Endothelial cell of umbilical vein (primary cell): ENCODE results near the gene LRRC7. TPM values are rescaled to one million over a fixed set of nuclear protein-coding genes. Genes with fewer than 3 reads are reported as not detected.

ENCODE experiments used
- BruUV-seq: library from RNA; stranded (reverse); fragments of 400-500 nt; replicated peaks from 2 replicates; lab custom pipeline; 2021; lab: Mats Ljungman, UMichigan
- CTCF ChIA-PET: fragments of 300-600, 350-600 bp; sonication (Branson Sonifier 250); formaldehyde crosslinking; loops from one replicate; lab custom pipeline; 2021; ENCODE audit warnings: antibody characterized with exemption, inconsistent platforms; lab: Charles Lee
- POLR2A ChIA-PET: fragments of 300-600, 350-600 bp; sonication (Branson Sonifier 250); formaldehyde crosslinking; loops from one replicate; lab custom pipeline; 2021; ENCODE audit warnings: antibody characterized with exemption, inconsistent platforms; lab: Charles Lee
- DNase-seq: peaks from one replicate; pipeline ENCODE4 v3.0.0-alpha.2; 2011; ENCODE audit warnings: low read depth, low spot score
- FAIRE-seq: peaks from 2 replicates; lab custom pipeline; 2011; peaks lifted over from hg19 to GRCh38; lab: Jason Lieb, UNC
- H2AFZ ChIP-seq: 2 replicates; pipeline ENCODE4 v1.6.0; 2012; ENCODE audit warnings: low read depth, low read length, control low read depth, inconsistent platforms
- H3K27ac ChIP-seq: 2 replicates; pipeline ENCODE4 v1.5.1; 2011; ENCODE audit warnings: low read depth, mild to moderate bottlenecking, control low read depth, low read length, moderate library complexity; ENCODE audit not compliant: insufficient read depth
- H3K27me3 ChIP-seq, 2 experiments: 2 replicates each; pipeline versions ENCODE4 v1.6.0 to v1.6.1; 2011; ENCODE audit warnings: low read length in 2 of 2, mixed read lengths in 1 of 2; ENCODE audit not compliant: control insufficient read depth in 2 of 2, insufficient read depth in 2 of 2
- H3K36me3 ChIP-seq, 2 experiments: 2 replicates in 1 of 2; 3 replicates in 1 of 2; pipeline ENCODE4 v1.5.1; 2011; ENCODE audit warnings: low read length in 2 of 2, mild to moderate bottlenecking in 1 of 2, moderate library complexity in 1 of 2; ENCODE audit not compliant: control insufficient read depth in 2 of 2, insufficient read depth in 2 of 2; ENCODE audit errors: extremely low read depth in 1 of 2
- H3K4me1 ChIP-seq: 3 replicates; pipeline ENCODE4 v1.5.1; 2011; ENCODE audit warnings: mild to moderate bottlenecking, low read length; ENCODE audit not compliant: control insufficient read depth, insufficient read depth; ENCODE audit errors: extremely low read depth
- H3K4me2 ChIP-seq: 2 replicates; pipeline ENCODE4 v1.6.1; 2011; ENCODE audit warnings: low read length, control low read depth, mixed read lengths; ENCODE audit not compliant: insufficient read depth
- H3K4me3 ChIP-seq, 3 experiments: fragments of 200-600 bp in 1 of 3; sonication (generic), shearing (Covaris generic) in 1 of 3; replicated peaks in 1 of 3; 2 replicates each; pipeline ENCODE4 v1.5.1; 2011 to 2016; ENCODE audit warnings: control low read depth in 3 of 3, low read length in 3 of 3, mild to moderate bottlenecking in 2 of 3, inconsistent platforms in 1 of 3, low read depth in 1 of 3, moderate library complexity in 1 of 3; ENCODE audit not compliant: insufficient read depth in 1 of 3
- H3K79me2 ChIP-seq: 2 replicates; pipeline ENCODE4 v1.6.0; 2012; ENCODE audit warnings: low read length, inconsistent platforms; ENCODE audit not compliant: control insufficient read depth, insufficient read depth
- H3K9ac ChIP-seq: replicated peaks from 2 replicates; pipeline ENCODE3; 2011; ENCODE audit warnings: low read length, control low read depth; ENCODE audit not compliant: insufficient read depth; ENCODE audit errors: extremely low read depth
- H3K9me1 ChIP-seq: replicated peaks from 3 replicates; pipeline ENCODE4 v1.6.0; 2011; ENCODE audit warnings: mild to moderate bottlenecking, low read length; ENCODE audit not compliant: control insufficient read depth, insufficient read depth; ENCODE audit errors: extremely low read depth
- H3K9me3 ChIP-seq: replicated peaks from 2 replicates; pipeline ENCODE4 v1.5.1; 2012; ENCODE audit warnings: low read length, inconsistent platforms; ENCODE audit not compliant: control insufficient read depth, insufficient read depth
- H4K20me1 ChIP-seq: replicated peaks from 2 replicates; pipeline ENCODE3; 2011; ENCODE audit warnings: mild to moderate bottlenecking, low read length; ENCODE audit not compliant: control insufficient read depth, insufficient read depth; ENCODE audit errors: extremely low read depth
- EZH2 ChIP-seq: IDR thresholded peaks from 2 replicates; pipeline ENCODE4 v1.6.1; 2012; ENCODE audit warnings: borderline replicate concordance, low read depth, mild to moderate bottlenecking, moderate library complexity, low read length, inconsistent platforms; ENCODE audit not compliant: severe bottlenecking
- FOS ChIP-seq: IDR thresholded peaks from 2 replicates; pipeline ENCODE4 v1.6.1; 2011; ENCODE audit warnings: mild to moderate bottlenecking, low read length, moderate library complexity, borderline replicate concordance; ENCODE audit not compliant: insufficient read depth
- GATA2 ChIP-seq: IDR thresholded peaks from 2 replicates; pipeline ENCODE4 v1.7.0; 2011; ENCODE audit warnings: low read depth, mild to moderate bottlenecking, moderate library complexity, mixed read lengths, low read length; ENCODE audit not compliant: insufficient read length, insufficient read depth
- JUN ChIP-seq: IDR thresholded peaks from 2 replicates; pipeline ENCODE4 v1.6.1; 2011; ENCODE audit warnings: borderline replicate concordance, low read depth; ENCODE audit not compliant: insufficient read length, insufficient read depth
- MYC ChIP-seq: IDR thresholded peaks from one replicate; pipeline ENCODE4 v1.6.1; 2011; ENCODE audit warnings: mild to moderate bottlenecking, low read depth, low read length
- POLR2A ChIP-seq: IDR thresholded peaks from 2 replicates; pipeline ENCODE4 v1.6.1; 2012; ENCODE audit warnings: low read depth, mild to moderate bottlenecking, control low read depth, low read length
- POLR2AphosphoS5 ChIP-seq: IDR thresholded peaks from 2 replicates; pipeline ENCODE4 v1.6.1; 2012; ENCODE audit warnings: low read depth, mild to moderate bottlenecking, control low read depth, low read length, moderate library complexity; ENCODE audit not compliant: insufficient read depth
- dilution Hi-C: fragments of 300-500 bp; cut with MboI; formaldehyde crosslinking; loops from one replicate; pipeline ENCODE4 v1.15.0; 2019; ENCODE audit warnings: low sequenced_read_pairs; ENCODE audit not compliant: extremely low pct_ligation_motif_present
- intact Hi-C: fragments of 100-400 bp; cut with micrococcal nuclease; formaldehyde crosslinking; loops from one replicate; pipeline ENCODE4 v1.10.0; 2022
- polyA plus RNA-seq, 4 experiments: library from polyadenylated mRNA; depleted of rRNA in 3 of 4; stranded (reverse) in 3 of 4; unstranded in 1 of 4; fragments of >200 nt; gene quantifications; 2 replicates each; pipeline versions ENCODE4 v1.2.1 to v1.2.3, GENCODE V29; 2011 to 2012; ENCODE audit warnings: missing spikeins in 1 of 4
- total RNA-seq: library from RNA; stranded (reverse); gene quantifications from 2 replicates; pipeline ENCODE4 v1.2.3, GENCODE V29; 2021
- TF ChIP-seq, protein P1 (sequence below): IDR thresholded peaks from 2 replicates; pipeline ENCODE4 v1.6.1; 2011; ENCODE audit not compliant: insufficient read depth, insufficient read length
- TF ChIP-seq, protein P2 (sequence below), 2 donors: IDR thresholded peaks; 1 replicate in 1 of 2; 2 replicates in 1 of 2; pipeline ENCODE4 v1.5.1; 2011; ENCODE audit warnings: low read length in 2 of 2, mild to moderate bottlenecking in 2 of 2, moderate library complexity in 2 of 2, control low read depth in 1 of 2, inconsistent platforms in 1 of 2, low read depth in 1 of 2; ENCODE audit not compliant: insufficient read depth in 1 of 2; ENCODE audit errors: extremely low read depth in 1 of 2

Gene LRRC7
- total and polyA plus RNA-seq, 2 donors (not counting 3 experiments of a cell fraction or from before 2014, with no cell fraction given), result 0.11 to 0.58 TPM

GRCh38 chr1:69569576-69570328, 2.0 kb downstream of the LRRC7 start:
- ChIA-PET POLR2A (no interaction called here), CTCF (interaction anchor here (0.7 to 1.4 kb wide), 3 partner anchors 16 to 462 kb away, joined by 3 to 4 read pairs (median 4); no protein-coding TSS in a partner anchor)
- Histone ChIP-seq H3K27me3 (peaks cover 23 to 24% of the 10 kb centered on the region in 2 experiments), H4K20me1 (no peaks in the 10 kb centered on the region), H3K9me3 (no peaks in the 10 kb centered on the region), H3K36me3 (no peaks in the 10 kb centered on the region), H3K9me1 (no peaks in the 10 kb centered on the region), H3K4me3 (peak overlapping the region in 2 of 3 experiments; percentile 0 to 4), H3K4me2 (peak overlapping the region; percentile 94), H3K9ac (no peak overlapping the region), H3K27ac (no peak overlapping the region), H3K4me1 (peaks cover 14% of the 10 kb centered on the region), H3K79me2 (no peaks in the 10 kb centered on the region), H2AFZ (peak overlapping the region; percentile 18)
- TF ChIP-seq EZH2 (peak; percentile 25), FOS (no peak)
- TF ChIP-seq, protein P1, sequence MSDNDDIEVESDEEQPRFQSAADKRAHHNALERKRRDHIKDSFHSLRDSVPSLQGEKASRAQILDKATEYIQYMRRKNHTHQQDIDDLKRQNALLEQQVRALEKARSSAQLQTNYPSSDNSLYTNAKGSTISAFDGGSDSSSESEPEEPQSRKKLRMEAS, result no peak
- BruUV-seq, result no TSS peak
- dilution Hi-C loops, result no loop called here
- intact Hi-C loops, result loop anchor here (10.0 kb wide), 2 partner anchors 635 to 1075 kb away; partner anchors contain the start of genes DEPDC1 and LRRC40
- peak; percentile 5 for DNase-seq
- FAIRE-seq, result no peak

DNA sequence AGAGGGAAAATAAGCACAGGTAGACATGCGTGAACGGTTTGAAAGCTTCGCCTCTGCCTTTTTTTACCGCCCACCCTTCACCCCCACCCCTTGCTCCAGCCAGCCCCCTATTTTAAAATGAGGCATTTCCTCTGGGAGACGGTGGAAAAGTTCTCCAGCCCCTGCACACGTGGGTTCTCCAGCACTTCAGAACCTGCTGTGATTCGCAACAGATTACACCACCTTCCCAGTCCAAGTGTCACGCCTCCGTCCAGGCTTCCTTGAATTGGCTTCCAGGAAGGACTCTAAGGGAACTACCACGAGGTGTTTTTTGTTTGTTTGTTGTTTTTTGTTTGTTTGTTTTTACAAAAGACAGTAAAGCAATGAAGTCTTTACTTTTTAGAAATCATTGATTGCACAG, 2.6 kb downstream of the LRRC7 start:
- H3K4me3 ChIP-seq, result no peak overlapping the region
- POLR2A ChIA-PET, result no interaction called here
- H4K20me1 ChIP-seq, result no peaks in the 10 kb centered on the region
- H3K4me2 ChIP-seq, result no peak overlapping the region
- no peaks in the 10 kb centered on the region for H3K79me2 ChIP-seq
- no TSS peak for BruUV-seq
- DNase-seq, result no peak
- TF ChIP-seq FOS (no peak), EZH2 (no peak), GATA2 (no peak), POLR2AphosphoS5 (no peak), POLR2A (no peak), MYC (no peak), JUN (no peak)
- TF ChIP-seq, protein P2, sequence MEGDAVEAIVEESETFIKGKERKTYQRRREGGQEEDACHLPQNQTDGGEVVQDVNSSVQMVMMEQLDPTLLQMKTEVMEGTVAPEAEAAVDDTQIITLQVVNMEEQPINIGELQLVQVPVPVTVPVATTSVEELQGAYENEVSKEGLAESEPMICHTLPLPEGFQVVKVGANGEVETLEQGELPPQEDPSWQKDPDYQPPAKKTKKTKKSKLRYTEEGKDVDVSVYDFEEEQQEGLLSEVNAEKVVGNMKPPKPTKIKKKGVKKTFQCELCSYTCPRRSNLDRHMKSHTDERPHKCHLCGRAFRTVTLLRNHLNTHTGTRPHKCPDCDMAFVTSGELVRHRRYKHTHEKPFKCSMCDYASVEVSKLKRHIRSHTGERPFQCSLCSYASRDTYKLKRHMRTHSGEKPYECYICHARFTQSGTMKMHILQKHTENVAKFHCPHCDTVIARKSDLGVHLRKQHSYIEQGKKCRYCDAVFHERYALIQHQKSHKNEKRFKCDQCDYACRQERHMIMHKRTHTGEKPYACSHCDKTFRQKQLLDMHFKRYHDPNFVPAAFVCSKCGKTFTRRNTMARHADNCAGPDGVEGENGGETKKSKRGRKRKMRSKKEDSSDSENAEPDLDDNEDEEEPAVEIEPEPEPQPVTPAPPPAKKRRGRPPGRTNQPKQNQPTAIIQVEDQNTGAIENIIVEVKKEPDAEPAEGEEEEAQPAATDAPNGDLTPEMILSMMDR (IDR thresholded peaks at IDR 0.05; ENCODE audit: extremely low read depth in 1 of 2, insufficient read depth in 1 of 2, low read depth in 1 of 2, low read length in 2 of 2), result no peak
- TF ChIP-seq, protein P1, result no peak
- dilution Hi-C loops, result no loop called here
- no peak overlapping the region for H3K9ac ChIP-seq
- no peak overlapping the region for H2AFZ ChIP-seq
- no peak overlapping the region for H3K27ac ChIP-seq
- intact Hi-C loops, result no loop called here
- peaks cover 21 to 22% of the 10 kb centered on the region in 2 experiments for H3K27me3 ChIP-seq
- H3K9me1 ChIP-seq, result no peaks in the 10 kb centered on the region
- no peak for FAIRE-seq
- H3K4me1 ChIP-seq, result peaks cover 14% of the 10 kb centered on the region
- H3K36me3 ChIP-seq, result no peaks in the 10 kb centered on the region
- CTCF ChIA-PET, result no interaction called here
- H3K9me3 ChIP-seq, result no peaks in the 10 kb centered on the region
